Hepatocyte (in vitro differentiated cells): ENCODE results near the gene SLC25A48.

Source experiments
- CTCF ChIP-seq: fragments of 200-600 bp; sonication (generic); IDR thresholded peaks from 2 replicates; pipeline ENCODE4 v1.5.1; 2016; ENCODE audit warnings: antibody characterized with exemption, mild to moderate bottlenecking; ENCODE audit not compliant: poor library complexity
- EZH2 ChIP-seq: fragments of 200-600 bp; sonication (generic); IDR thresholded peaks from 2 replicates; pipeline ENCODE4 v1.6.1; 2016; ENCODE audit warnings: antibody characterized with exemption, mild to moderate bottlenecking, borderline replicate concordance
- EZH2phosphoT487 ChIP-seq: fragments of 200-600 bp; sonication (generic); IDR thresholded peaks from one replicate; pipeline ENCODE4 v1.6.1; 2018; ENCODE audit warnings: antibody characterized with exemption, mild to moderate bottlenecking, low read depth, moderate library complexity; ENCODE audit not compliant: unreplicated experiment, severe bottlenecking

- TF ChIP-seq CTCF = no peak
- no peak for TF ChIP-seq EZH2phosphoT487
- TF ChIP-seq EZH2 = no peak
These were observed 82.3 kb downstream of the SLC25A48 start for GRCh38 chr5:135916638-135917263.
